CD4-positive, alpha-beta T cell treated with Interleukin-15 for 1 hour (primary cell): ENCODE measurements around the gene SLC1A1.
"Not testable (repeated sequence)": the region's sequence is repeated elsewhere in the genome, so short reads cannot be mapped to it uniquely, and the experiment has no call there.

ENCODE experiments used
- DNase-seq: peaks from one replicate; pipeline ENCODE4 v3.0.0-alpha.2; 2020

The SLC1A1 gene

DNA sequence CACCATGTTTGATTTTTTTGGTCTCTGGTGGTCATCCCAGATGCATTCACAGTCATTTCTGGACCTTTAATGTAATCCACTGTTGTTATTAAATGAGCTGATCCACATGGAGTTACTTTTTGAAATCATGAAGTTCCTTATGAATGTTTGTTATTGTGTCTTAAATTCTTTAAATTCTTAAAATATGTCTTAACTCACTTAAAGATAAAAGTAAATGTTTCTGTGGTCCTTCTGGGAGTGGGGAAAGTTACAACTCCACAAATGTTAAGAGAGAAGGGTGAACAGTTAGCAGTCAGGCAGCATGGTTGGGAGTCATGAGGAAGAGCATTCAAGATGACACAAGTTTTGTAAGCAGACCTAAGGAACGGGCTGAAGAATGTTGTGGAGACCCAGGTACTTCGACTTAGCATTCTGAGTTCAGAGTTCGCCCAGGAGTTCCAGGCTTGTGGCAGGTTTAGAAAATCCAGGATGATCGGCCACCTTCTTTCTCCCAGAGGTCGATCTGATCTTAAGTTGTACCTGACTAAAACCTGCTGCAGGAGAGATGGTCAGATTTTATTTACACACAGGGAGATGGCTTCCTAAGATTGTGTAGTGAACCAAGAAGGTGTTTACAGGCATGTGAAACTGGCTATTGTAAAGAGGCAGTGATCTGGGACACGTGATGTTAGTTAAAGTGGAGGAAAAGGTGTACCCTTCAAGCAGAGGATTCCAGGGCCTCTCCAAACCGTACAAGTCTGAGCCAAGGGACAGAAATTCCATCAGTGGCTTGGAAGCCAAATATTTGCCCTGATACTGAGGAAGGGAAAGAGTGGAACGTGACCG lies 17.2 kb downstream of the SLC1A1 start:
- no peak for DNase-seq

DNA sequence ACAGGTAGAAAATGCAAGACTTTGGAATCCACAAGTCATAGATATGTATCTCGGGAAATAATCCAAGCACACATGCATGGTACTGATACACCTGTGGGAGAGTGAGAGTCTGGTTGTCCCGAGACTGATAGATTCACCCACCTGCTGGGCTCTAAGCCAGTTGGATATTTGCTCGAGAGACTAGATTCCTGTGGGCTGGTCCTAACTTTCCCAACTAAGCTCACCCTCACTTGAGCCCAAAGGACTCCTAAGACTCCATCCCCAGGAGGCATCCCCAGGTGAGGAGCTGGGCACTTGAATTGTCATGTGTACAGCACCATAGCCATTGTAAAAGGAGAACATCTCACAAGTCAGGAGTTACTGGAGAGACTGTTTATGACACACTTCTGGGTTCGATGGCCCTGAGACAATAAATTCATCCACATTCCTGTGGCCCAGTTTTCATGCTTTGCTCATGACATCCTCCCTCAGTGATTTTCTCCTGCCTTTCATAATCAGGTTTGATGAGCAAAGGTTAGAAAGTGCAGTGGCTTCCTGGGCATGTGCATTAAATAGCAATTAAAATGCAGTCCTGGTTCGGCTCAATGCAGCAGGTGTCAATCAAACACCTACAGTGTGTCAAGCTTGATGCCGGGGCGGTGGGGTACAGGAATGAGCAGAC lies 18.1 kb downstream of the SLC1A1 start:
- DNase-seq: no peak

DNA sequence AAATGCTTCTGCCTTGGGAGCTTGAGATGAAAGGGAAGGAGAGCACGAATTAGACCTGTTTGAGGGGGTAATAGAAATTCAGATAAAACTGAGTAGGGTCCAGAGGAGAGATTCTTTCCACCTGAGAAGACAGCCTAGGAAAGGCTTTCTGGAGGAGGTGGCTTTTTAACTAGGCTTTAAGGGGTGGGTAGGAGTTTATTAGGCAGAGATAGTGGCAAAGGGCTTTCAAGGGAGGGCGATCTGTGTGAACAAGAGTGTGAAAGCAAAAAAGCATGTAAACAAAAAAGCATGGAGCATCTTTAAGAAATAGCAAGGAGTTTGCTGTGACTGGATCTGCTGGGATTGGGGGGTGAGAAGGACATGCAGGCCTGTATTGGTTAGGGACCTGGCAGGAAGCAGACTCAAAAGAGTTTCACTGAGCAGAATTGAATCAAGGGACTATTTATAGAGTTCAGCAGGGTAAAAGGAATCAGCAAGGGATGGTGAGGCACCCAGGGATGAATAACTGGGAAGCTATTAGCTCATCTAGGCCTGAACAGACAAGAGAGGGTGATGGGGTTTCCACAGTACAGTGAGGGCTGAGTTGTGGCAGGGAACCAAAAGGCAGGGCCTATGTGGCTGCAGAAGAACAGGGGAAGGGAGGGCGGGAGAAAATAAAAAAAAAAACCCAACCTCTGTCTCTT lies 18.8 kb downstream of the SLC1A1 start:
- DNase-seq: no peak

DNA sequence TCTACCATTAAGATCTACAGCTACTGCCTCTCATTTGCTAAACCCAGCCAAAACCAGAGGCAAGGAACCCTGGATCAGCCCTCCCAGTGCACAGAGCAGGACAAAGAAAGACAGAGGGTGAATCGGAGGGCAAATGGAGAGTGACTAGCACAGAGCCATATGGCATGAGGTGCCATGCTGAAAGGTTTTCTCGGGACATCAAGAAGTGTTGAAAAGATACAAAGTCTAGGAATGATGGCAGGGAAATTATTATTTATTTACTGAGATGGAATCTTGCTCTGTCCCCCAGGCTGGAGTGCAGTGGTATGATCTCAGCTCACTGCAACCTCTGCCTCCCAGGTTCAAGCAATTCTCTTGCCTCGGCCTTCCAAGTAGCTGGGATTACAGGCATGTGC lies 19.3 kb downstream of the SLC1A1 start:
- no peak for DNase-seq

DNA sequence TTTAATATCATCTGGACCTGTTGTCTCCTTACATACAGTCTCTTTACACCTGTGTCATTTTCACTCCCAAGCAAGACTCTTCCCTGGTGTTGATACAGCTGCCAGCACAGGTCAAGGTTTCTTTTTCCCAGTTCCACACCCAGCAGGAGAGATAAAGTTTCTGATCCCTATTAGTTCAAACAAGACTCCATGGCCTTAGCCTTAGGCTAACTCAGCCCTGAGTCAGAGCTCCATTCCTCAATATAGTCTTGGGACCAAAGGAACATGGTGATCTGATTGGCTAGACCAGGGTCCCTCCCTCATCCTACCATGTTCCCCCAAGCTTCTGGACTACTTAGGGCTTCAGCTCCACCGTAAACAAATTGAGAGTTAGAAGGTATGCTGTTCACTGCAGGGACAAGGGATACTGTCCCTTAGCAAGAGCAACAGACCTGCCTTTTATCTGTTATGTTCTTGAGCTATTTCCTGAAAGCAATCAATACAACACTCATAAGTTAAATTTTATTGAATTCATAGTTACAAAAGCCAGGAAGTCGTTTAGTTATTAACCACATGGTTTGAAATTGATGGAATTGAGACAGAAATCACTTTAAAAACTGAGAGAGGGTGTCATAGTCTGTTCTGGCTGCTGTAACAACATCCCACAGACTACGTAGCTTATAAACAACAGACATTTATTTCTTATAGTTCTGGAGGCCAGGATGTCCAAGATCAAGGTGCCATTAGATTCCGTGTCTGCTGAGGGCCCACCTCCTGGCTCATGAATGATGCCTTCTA lies 20.5 kb downstream of the SLC1A1 start:
- DNase-seq: no peak

DNA sequence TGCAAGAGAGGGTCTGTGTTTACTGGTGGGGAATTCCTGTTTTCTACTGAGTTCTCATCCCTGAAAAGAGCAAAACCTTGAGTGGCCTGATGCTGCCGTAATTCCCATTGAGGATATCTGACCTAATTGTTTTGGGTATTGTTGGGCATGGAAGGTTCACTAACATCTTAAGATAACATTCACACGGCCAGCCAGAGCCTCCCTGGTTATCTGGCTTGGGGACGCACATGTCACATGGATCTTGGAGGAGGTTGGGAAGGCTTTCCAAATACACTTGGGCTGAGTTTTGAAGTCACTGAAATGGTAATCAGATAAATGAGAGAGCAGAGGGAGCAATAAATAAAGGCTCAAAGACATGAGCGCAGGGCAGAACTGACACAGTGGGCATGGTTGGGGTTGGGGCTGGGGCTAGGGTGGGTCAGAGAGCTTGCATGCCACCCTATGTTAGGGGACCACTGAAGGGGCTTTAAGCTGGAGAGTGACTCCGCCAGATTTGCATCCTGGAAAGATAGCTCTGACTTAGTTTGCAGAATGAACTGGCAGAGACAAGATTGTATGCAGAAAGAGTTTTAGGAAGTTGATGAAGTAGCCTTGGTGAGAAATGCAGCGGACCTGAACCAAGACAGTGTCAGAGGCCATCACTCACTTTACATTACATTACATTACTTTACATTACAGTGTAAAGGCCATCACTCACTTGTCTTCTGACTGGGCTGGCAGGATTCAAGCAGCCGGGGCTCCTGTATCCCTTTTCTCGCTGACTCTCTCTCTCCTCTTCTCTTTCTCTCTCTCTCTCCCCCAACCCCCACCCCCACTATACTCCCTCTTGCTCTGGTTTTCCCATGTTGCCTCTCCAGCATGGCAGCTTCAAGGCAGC lies 24.2 kb downstream of the SLC1A1 start:
- DNase-seq: no peak

DNA sequence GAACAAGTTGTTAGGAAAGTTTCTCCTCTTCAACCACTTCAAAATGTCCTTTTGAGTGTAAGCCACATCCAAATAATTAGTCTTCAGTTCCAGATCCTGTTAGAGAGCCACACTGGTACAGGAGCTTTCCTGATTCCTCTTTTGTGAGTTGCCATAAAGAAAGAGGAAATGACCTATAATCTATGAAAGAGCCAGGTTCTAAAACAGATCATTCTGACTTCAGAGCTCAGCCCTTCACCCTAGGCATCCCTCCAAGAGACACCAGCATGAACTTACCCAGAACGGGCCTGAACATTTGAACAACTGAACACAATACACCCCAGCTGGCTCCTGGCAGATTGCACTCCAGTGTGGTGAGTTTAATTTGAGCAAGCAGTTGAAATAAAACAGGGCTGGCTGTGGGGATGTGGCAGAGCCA lies 25.7 kb downstream of the SLC1A1 start:
- DNase-seq: no peak

DNA sequence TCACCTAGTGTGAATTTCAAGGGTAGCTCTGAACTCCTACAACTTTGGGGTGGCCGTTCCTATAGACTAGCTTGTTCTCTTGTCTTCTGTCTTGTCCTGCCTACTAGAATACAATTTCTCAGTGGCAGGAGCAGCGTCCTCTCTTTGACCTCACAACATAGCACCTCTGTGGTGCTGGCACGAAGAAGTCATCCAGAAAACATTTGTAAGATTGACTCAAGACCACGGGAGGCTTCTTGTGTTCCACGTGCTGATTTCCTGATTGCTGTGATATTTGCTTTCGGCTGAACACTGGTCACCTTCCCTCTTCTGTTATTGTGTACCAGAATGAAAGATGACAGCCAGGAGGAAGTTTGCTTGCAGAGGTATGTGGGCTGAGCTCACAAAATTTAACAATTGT lies 27.0 kb downstream of the SLC1A1 start:
- no peak for DNase-seq

DNA sequence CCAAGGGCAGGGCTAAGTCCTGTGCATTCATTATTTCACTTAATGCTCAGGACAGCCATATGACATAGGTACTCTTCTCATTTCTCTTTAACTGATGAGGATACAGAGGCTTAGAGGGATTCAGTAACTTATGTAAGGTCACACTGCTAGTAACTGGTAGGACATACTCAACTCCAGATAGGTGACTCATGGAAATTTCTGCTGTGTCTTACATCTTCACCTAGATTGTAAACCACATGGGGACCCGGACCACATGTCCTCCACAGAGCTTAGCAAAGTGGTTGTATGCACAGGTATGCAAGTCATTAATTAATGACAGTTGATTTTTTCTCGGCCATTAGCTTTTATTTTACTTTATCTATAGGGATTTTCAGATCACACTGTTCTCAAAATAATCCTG lies 29.3 kb downstream of the SLC1A1 start:
- DNase-seq: no peak

DNA sequence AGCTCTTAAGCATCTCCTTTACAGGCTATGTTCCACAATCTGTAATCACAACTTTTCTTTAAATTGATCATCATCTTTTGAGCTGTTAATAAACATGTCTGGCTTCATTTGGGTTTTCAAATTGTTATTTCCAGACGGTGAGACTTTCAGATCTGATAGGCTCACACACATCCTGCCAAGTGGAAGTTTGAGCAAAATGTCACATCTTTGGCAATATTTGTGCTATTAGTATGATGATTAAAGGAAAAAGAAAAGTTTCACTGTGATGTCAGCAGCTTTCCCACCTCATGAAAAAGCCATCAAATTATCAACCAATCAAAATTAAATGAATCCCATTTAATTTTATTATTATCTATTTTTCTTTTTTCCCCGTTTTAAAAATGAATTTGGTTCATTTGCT lies 29.8 kb downstream of the SLC1A1 start:
- DNase-seq: no peak

DNA sequence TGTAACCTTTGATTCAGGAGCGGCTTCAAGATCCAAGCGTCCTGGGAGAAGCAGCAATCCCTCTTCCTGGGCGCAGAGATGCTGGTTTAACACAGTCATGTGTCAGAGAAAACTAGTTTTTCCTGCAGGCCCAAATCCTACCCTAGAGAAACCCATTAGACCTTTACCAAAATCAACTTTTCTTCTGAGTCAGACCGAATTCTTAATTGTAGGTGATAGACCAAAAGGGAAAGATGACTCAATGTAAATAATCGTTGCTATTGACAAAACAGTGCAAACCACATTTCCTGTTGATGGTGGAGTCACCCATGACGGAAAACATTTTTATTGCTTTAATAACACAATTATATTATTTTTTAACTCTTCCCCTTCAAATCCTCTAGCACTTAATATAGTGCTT lies 40.1 kb downstream of the SLC1A1 start:
- DNase-seq: no peak

DNA sequence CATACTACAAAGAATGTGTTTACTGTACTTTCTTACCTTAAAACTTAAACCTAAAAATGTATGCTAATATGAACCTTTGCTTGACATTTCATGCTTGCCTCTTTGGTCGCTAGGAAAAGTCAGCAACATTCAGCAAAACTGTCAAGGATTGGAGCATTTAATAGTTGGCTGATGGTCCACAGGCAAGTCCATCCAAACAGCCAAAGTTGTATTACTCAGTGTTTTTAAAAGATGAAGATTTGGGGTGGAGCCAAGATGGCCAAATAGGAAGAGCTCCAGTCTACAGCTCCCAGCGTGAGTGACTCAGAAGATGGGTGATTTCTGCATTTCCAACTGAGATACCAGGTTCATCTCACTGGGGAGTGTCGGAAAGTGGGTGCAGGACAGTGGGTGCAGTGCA lies 40.6 kb downstream of the SLC1A1 start:
- DNase-seq: not testable (repeated sequence)

DNA sequence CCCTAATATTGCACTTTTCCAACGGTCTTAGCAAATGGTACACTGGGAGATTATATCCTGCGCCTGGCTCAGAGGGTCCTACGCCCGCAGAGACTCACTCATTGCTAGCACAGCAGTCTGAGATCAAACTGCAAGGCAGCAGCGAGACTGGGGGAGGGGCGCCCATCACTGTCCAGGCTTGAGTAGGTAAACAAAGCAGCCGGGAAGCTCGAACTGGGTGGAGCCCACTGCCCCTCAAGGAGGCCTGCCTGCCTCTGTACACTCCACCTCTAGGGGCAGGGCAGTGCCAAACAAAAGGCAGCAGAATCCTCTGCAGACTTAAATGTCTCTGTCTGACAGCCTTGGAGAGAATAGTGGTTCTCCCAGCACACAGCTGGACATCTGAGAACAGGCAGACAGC lies 41.1 kb downstream of the SLC1A1 start:
- not testable (repeated sequence) for DNase-seq

DNA sequence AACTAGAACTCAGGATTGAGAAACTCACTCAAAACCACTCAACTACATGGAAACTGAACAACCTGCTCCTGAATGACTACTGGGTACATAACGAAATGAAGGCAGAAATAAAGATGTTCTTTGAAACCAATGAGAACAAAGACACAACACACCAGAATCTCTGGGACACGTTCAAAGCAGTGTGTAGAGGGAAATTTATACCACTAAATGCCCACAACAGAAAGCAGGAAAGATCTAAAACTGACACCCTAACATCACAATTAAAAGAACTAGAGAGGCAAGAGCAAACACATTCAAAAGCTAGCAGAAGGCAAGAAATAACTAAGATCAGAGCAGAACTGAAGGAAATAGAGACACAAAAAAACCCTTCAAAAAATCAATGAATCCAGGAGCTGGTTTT lies 43.6 kb downstream of the SLC1A1 start:
- DNase-seq: not testable (repeated sequence)

DNA sequence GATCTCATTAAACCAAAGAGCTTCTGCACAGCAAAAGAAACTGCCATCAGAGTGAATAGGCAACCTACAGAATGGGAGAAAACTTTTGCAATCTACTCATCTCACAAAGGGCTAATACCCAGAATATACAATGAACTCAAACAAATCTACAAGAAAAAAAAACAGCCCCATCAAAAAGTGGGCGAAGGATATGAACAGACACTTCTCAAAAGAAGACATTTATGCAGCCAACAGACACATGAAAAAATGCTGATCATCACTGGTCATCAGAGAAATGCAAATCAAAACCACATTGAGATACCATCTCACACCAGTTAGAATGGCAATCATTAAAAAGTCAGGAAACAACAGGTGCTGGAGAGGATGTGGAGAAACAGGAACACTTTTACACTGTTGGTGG lies 45.9 kb downstream of the SLC1A1 start:
- DNase-seq: not testable (repeated sequence)

DNA sequence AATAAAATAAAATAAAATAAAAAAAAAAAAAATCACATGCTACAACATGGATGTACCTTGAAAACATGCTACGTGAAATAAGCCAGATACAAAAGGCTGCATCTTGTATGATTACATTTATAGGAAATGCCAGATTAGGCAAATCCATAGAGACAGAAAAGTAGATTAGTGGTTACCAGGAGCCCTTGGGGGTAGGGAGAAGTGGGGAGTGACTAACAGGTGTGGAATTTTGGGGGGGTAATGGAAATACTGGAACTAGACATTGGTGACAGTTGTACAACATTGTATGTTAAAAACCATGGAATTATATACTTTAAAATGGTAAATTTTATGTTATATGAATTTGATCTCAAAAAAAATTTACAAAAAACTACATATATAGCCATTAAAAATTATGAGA lies 47.3 kb downstream of the SLC1A1 start:
- no peak for DNase-seq

DNA sequence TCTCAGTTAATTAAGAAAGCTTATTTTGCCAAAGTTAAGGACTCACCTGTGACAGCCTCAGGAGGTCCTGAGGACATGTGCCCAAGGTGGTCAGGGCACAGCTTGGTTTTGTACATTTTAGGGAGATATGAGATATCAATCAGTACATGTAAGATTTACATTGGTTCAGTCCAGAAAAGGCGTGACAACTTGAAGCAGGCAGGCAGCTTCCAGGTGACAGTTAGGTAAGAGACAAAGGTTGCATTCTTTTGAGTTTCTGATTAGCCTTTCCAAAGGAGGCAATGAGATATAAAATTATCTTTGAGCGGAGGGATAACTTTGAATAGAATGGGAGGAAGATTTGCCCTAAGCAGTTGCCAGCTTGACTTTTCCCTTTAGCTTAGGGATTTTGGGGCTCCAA lies 47.8 kb downstream of the SLC1A1 start:
- DNase-seq: no peak

DNA sequence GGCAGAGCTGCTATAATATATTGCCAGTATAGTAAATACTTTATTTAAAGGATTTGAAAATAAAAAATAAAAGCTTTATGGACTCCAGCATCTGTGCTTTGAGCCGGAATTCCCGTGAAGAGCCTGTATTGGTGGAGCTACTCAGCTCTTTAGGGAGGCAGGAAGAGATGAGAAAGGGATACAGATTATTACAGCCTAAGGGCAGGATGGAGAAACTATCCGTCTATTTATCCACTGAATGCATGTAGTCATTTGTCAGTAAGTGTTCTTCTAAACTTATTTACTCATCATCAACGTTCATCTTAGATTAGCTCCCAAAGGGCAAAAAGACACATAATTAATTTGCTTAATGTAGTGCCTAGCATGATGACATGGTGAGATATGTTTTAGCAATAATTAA lies 48.4 kb downstream of the SLC1A1 start:
- no peak for DNase-seq

DNA sequence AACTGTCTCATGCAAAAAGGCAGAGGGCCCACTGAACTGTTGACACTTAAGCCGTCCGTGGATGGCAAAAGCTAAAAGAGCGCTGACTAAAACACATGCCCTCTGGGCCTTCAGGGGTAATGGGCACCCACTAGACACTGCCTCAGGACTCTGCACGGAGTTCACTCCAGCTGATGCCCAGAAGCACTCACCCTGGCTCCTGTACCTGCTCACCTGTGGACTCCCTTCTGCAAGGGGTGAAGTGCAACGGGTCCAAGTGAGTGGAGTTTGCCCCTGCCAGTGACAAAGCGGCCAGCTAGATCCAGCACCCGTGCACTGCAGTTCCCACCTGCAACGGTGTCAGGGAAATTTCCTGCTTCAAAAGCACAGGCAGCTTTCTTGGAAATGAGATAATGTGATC lies 50.2 kb downstream of the SLC1A1 start:
- DNase-seq: no peak

DNA sequence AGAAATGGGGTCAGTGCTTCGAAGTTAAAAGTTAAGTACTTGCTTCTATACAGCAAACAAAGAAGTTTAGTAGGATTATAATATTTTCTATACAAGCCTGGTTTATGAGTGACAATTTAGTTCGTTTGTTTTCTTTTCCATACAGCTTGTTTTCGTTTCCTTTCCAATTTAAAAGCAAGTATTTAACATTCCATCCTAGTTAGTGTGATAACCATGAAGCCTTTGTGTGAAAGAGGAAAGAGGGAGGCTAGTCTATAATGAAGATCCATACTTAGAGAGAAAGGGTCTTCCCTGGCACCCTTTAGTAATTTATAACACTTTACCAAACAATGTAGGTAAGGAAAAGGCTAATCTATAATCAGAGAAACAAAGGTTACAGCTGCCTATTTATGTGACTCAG lies 51.0 kb downstream of the SLC1A1 start:
- DNase-seq: no peak

DNA sequence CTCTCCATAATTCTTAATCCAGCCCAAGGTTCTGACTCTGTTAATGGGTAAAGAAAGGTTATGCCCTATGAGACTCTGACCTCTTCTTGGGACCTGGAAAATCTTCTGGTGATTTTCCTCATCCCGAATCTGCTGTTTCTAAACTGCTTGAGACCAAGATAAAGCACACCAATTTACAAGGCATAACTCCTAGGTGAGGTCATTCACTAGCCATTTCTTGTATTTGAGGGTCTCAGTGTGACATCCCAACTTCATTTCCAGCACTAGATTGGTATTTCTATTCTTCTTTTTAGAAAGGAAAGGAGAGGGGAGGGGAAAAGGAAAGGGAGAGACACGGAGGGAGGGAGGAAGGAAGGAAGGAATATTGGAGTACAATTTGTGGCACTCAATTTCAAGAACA lies 51.6 kb downstream of the SLC1A1 start:
- DNase-seq: no peak

DNA sequence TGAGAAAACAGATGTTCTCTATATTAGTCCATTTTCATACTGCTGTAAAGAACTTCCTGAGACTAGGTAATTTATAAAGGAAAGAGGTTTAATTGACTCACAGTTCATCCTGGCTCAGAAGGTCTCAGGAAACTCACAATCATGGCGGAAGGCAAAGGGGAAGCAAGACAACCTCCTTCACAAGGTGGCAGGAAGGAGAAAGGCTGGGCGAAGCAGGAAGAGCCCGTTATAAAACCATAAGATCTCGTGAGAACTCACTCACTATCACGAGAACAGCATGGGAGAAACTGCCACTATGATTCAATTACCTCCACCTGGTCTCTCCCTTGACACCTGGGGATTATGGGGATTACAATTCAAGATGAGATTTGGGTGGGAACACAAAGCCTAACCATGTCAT lies 54.4 kb downstream of the SLC1A1 start:
- DNase-seq: not testable (repeated sequence)
